Lung (tissue), 12 donors: Measurements from ENCODE around the gene ID2. TPM values are rescaled to one million over a fixed set of nuclear protein-coding genes. Genes with fewer than 3 reads are reported as not detected.

Experiments
- ATAC-seq: fragments of 200-7000 bp; cut with Tn5 transposase; one replicate; pipeline ENCODE4 v1.9.1; 2020; ENCODE audit warnings: moderate number of reproducible peaks; ENCODE audit not compliant: insufficient read depth, low FRiP score
- DNase-seq, 3 donors: peaks; one replicate each; pipeline ENCODE4 v3.0.0-alpha.2; 2013 to 2017
- H3K27ac ChIP-seq, 2 donors: one replicate each; pipeline ENCODE4 v1.5.1; 2013; ENCODE audit warnings: mild to moderate bottlenecking in 2 of 2, moderate library complexity in 2 of 2, control low read depth in 1 of 2, inconsistent platforms in 1 of 2, low read depth in 1 of 2, low read length in 1 of 2
- H3K27me3 ChIP-seq, 3 donors: one replicate each; pipeline ENCODE4 v1.5.1; 2013; ENCODE audit warnings: low read length in 2 of 3; ENCODE audit not compliant: control insufficient read depth in 3 of 3, insufficient read depth in 3 of 3
- H3K36me3 ChIP-seq, 4 donors: one replicate each; pipeline ENCODE4 v1.5.1; 2013; ENCODE audit warnings: low read length in 4 of 4, mild to moderate bottlenecking in 1 of 4, moderate library complexity in 1 of 4; ENCODE audit not compliant: control insufficient read depth in 4 of 4, insufficient read depth in 4 of 4
- H3K4me1 ChIP-seq, 5 donors: one replicate each; pipeline ENCODE4 v1.5.1; 2013; ENCODE audit warnings: low read length in 5 of 5, mild to moderate bottlenecking in 2 of 5, moderate library complexity in 1 of 5; ENCODE audit not compliant: control insufficient read depth in 5 of 5, insufficient read depth in 5 of 5
- H3K4me3 ChIP-seq: one replicate; pipeline ENCODE4 v1.5.1; 2013; ENCODE audit warnings: mild to moderate bottlenecking, control low read depth, moderate library complexity
- H3K9ac ChIP-seq, 2 donors: one replicate each; pipeline ENCODE4 v1.5.1; 2013; ENCODE audit warnings: low read length in 2 of 2, control low read depth in 1 of 2; ENCODE audit not compliant: insufficient read depth in 1 of 2
- H3K9me3 ChIP-seq, 4 donors: one replicate each; pipeline ENCODE4 v1.5.1; 2013; ENCODE audit warnings: low read length in 3 of 4, mild to moderate bottlenecking in 1 of 4, moderate library complexity in 1 of 4; ENCODE audit not compliant: control insufficient read depth in 4 of 4, insufficient read depth in 3 of 4
- WGBS, 2 donors: extraction: QIAGEN DNeasy Blood & Tissue Kit; methylation state at CpG; one replicate each; pipeline ENCODE4 v1.1.7; 2013; 5-methylcytosine and 5-hydroxymethylcytosine counted together
- polyA plus RNA-seq, 2 donors: library from polyadenylated mRNA; stranded (reverse); fragments of 200-250 nt; gene quantifications; one replicate each; pipeline ENCODE4 v1.2.1, GENCODE V29; 2013
- total RNA-seq, 2 donors: library from RNA; depleted of rRNA in 1 of 2; stranded (reverse); fragments of >200 nt in 1 of 2; gene quantifications; one replicate each; pipeline ENCODE4 v1.2.1, GENCODE V29; 2014 to 2021
- TF ChIP-seq, protein P1 (sequence below): IDR thresholded peaks from 2 replicates; pipeline ENCODE4 v1.5.1; 2012; ENCODE audit warnings: mild to moderate bottlenecking; ENCODE audit errors: control extremely low read depth, extremely low read depth
- donor health status: control.
- donor health status: control.
- donor health status: Bipolar disorder and iron deficiency.
- donor health status: healthy.
- donor health status: DM: yes; HTN: yes; CAD: no.

Gene ID2
- total and polyA plus RNA-seq, 4 donors = 67.9 to 227 (median 133) TPM

DNA sequence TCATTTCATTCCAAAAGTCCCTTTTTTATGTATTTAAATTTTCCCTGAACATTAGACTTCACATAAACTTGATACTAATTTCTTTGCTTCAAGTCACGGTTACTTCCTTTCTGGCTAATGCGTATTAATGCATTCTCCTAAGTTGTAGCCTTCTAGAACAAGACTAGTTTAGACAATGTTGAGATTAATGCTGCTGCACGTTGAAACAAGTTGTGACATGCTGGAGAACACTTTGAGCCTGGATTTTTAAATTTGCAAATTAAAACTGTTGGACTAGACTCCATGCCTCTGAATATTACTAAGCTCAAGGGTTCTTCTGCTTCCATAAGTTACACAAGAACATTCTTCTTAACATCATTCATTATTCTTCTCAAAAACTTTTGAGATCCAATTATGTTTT lies 29.1 kb downstream of the ID2 start:
- TF ChIP-seq, protein P1, sequence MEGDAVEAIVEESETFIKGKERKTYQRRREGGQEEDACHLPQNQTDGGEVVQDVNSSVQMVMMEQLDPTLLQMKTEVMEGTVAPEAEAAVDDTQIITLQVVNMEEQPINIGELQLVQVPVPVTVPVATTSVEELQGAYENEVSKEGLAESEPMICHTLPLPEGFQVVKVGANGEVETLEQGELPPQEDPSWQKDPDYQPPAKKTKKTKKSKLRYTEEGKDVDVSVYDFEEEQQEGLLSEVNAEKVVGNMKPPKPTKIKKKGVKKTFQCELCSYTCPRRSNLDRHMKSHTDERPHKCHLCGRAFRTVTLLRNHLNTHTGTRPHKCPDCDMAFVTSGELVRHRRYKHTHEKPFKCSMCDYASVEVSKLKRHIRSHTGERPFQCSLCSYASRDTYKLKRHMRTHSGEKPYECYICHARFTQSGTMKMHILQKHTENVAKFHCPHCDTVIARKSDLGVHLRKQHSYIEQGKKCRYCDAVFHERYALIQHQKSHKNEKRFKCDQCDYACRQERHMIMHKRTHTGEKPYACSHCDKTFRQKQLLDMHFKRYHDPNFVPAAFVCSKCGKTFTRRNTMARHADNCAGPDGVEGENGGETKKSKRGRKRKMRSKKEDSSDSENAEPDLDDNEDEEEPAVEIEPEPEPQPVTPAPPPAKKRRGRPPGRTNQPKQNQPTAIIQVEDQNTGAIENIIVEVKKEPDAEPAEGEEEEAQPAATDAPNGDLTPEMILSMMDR = no peak
- no peak overlapping the region for H3K9ac ChIP-seq
- ATAC-seq (no peak), DNase-seq (no peak)
- H3K27me3 ChIP-seq = no peaks in the 10 kb centered on the region
- no peaks in the 10 kb centered on the region for H3K9me3 ChIP-seq
- H3K36me3 ChIP-seq = no peaks in the 10 kb centered on the region
- H3K27ac ChIP-seq = no peak overlapping the region
- H3K4me1 ChIP-seq = no peaks in the 10 kb centered on the region
- no peak overlapping the region for H3K4me3 ChIP-seq
- WGBS, 2 donors = 78 to 82% methylated on average over 3 of the region's 3 CpGs

DNA sequence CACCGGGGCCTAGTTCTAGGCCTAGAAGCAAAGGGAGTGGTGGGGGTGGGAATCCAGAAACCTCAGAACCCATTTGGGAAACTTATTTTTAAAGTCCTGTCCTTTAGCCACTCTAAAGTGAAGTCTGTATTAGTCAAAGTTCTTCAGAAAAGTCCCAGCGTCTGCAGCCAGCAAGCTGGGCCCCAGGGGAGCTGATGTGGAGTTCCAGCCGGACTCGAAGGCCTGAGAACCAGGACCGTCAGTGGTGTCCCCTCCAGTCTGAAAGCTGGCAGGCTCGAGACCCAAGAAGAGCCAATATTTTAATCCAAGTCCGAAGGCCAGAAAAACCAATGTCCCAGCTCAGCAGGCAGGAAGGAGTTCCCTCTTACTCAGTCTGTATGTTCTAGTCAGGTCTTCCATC lies 32.4 kb downstream of the ID2 start:
- no peak overlapping the region for H3K27ac ChIP-seq
- TF ChIP-seq, protein P1 = no peak
- no peaks in the 10 kb centered on the region for H3K27me3 ChIP-seq
- WGBS, 2 donors = 88 to 95% methylated on average over 7 of the region's 7 CpGs
- DNase-seq (no peak), ATAC-seq (no peak)
- no peak overlapping the region for H3K9ac ChIP-seq
- no peaks in the 10 kb centered on the region for H3K4me1 ChIP-seq
- H3K36me3 ChIP-seq = no peaks in the 10 kb centered on the region
- no peak overlapping the region for H3K4me3 ChIP-seq
- H3K9me3 ChIP-seq = no peaks in the 10 kb centered on the region

DNA sequence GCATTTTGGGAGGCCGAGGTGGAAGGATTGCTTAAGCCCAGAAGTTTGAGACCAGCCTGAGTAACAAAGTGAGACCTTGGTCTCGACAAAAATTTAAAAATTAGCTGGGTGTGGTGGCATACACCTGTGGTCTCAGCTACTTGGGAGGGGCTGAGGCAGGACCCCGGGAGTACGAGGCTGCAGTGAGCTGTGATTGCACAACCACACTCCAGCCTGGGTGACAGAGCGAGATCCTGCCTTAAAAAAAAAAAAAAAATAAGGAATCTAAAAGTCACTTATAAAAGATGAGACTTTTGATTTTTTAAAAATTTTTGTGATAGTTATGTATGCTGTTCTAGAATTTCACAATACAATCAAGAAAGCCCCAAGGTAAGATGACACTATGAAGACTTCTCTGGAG lies 33.1 kb downstream of the ID2 start:
- 86 to 92% methylated on average over 5 of the region's 5 CpGs for WGBS, 2 donors
- no peaks in the 10 kb centered on the region for H3K36me3 ChIP-seq
- H3K4me3 ChIP-seq = no peak overlapping the region
- no peak overlapping the region for H3K9ac ChIP-seq
- ATAC-seq (no peak), DNase-seq (no peak)
- no peaks in the 10 kb centered on the region for H3K4me1 ChIP-seq
- no peak overlapping the region for H3K27ac ChIP-seq
- TF ChIP-seq, protein P1 = no peak
- H3K9me3 ChIP-seq = no peaks in the 10 kb centered on the region
- H3K27me3 ChIP-seq = no peaks in the 10 kb centered on the region

DNA sequence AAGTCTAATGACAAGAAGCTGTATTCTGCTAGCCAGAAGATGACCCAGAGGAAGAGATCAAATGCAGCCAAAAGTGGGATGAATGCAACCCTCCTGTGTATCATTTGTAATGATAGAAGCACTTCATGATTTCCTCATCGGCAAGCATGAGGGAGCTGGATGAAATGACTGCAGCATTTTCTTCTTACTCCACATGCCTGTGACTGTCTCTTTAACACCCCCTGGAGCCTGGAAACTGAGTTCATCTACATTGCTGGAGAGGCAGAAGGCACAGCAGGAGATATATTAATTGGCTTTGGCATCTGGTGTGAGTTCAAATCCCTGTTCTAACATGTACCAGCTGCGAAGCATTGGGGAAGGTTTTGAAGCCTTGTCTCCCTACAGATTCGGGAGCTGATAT lies 37.7 kb downstream of the ID2 start:
- H3K36me3 ChIP-seq = no peaks in the 10 kb centered on the region
- no peaks in the 10 kb centered on the region for H3K27me3 ChIP-seq
- H3K9me3 ChIP-seq = peaks cover 0 to 2% (median 0%) of the 10 kb centered on the region in 4 donors
- H3K27ac ChIP-seq = no peak overlapping the region
- no peaks in the 10 kb centered on the region for H3K4me1 ChIP-seq
- 90 to 92% methylated on average over 3 of the region's 3 CpGs for WGBS, 2 donors
- H3K4me3 ChIP-seq = no peak overlapping the region
- no peak for DNase-seq
- no peak overlapping the region for H3K9ac ChIP-seq
- TF ChIP-seq, protein P1 = no peak
- no peak for ATAC-seq
